ENCODE results near the gene WWOX. TPM values are rescaled to one million over a fixed set of nuclear protein-coding genes. Genes with fewer than 3 reads are reported as not detected.

WWOX gene
- total RNA-seq, 1 experiment from 2014 or later = 15.6 TPM

DNA sequence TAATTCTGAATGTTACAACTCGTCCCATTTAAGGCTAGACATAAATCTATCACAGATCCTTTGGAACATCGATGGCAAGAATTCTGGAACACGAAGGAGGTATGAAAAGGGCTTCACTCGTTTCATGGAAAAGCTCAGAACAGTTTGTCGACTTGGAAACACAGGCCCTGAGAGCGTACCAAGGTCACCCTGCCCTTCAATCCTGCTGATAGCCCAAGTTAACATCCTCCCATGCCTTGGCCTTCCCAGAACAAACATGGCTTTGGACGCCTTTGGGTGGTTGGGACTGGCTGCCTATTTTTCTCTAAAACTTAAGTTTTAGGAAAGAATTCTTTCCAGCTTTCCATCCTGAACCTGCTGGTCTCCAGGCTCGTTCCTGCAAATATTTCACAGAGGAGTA lies 1105.0 kb downstream of the WWOX start:
- Mint-ChIP-seq H3K4me3 (no peak overlapping the region), H3K27ac (no peak overlapping the region; a peak in 1 of 7 replicates), H3K27me3 (ENCODE audit: low read depth) (no peaks in the 10 kb centered on the region; the same call in 1 of the 2 replicates), H3K36me3 (ENCODE audit: insufficient read depth in 1 of 3, low read depth in 3 of 3) (no peaks in the 10 kb centered on the region), H3K9me3 (no peaks in the 10 kb centered on the region), H3K4me1 (peaks cover 26 to 39% of the 10 kb centered on the region in 2 experiments)
- Histone ChIP-seq H3K9me3 (ENCODE audit: control insufficient read depth, low read depth, low read length) (no peaks in the 10 kb centered on the region), H3K4me1 (ENCODE audit: insufficient read depth, low read length) (0 out of 2 replicates have a peak, but pooled peaks cover 5% of the 10 kb centered on the region), H3K4me2 (ENCODE audit: insufficient read depth, insufficient read length, low read length) (no peak overlapping the region), H3K27me3 (ENCODE audit: insufficient read depth, low read length) (no peaks in the 10 kb centered on the region), H4K91ac (ENCODE audit: insufficient read length, low read depth, low read length) (no peak overlapping the region), H3K79me2 (ENCODE audit: insufficient read depth, low read length) (no peaks in the 10 kb centered on the region), H2AFZ (ENCODE audit: low read length) (no peak overlapping the region), H3K27ac (ENCODE audit: insufficient read length, low read depth, low read length) (no peak overlapping the region), H2AK5ac (ENCODE audit: insufficient read length, low read length) (no peak overlapping the region), H3K56ac (ENCODE audit: insufficient read length, low read depth, low read length) (no peak overlapping the region), H2BK20ac (ENCODE audit: low read depth, low read length, poor library complexity, severe bottlenecking) (no peak overlapping the region), H3T11ph (ENCODE audit: low read length) (no peak overlapping the region), H3K9ac (ENCODE audit: extremely low read depth, insufficient read length, low read length) (no peak overlapping the region), H2BK12ac (ENCODE audit: insufficient read length, low read depth, low read length) (no peak overlapping the region), H3K18ac (ENCODE audit: insufficient read length, low read depth, low read length) (no peak overlapping the region), H2BK120ac (ENCODE audit: low read depth, low read length, poor library complexity, severe bottlenecking) (no peak overlapping the region), H3K23me2 (ENCODE audit: insufficient read length, low read depth, low read length, poor library complexity, severe bottlenecking) (no peaks in the 10 kb centered on the region), H2BK15ac (ENCODE audit: low read depth, low read length) (no peak overlapping the region), H2BK5ac (ENCODE audit: insufficient read length, low read length) (no peak overlapping the region), H4K20me1 (ENCODE audit: control insufficient read depth, insufficient read depth, insufficient read length) (no peaks in the 10 kb centered on the region), H3K23ac (ENCODE audit: insufficient read length, low read depth, low read length) (no peak overlapping the region), H3K4ac (ENCODE audit: low read depth, low read length) (no peak overlapping the region), H3K79me1 (ENCODE audit: insufficient read depth, low read depth, low read length, poor library complexity, severe bottlenecking) (no peaks in the 10 kb centered on the region), H3K14ac (ENCODE audit: insufficient read depth, low read length) (no peak overlapping the region), H4K5ac (ENCODE audit: insufficient read length, low read depth, low read length) (no peak overlapping the region), H4K8ac (replicated peaks; ENCODE audit: insufficient read length, low read depth, low read length) (no peak overlapping the region)
- DNase-seq = no peak
- WGBS (ENCODE audit: extremely low coverage, insufficient read length, low lambda C conversion rate) = no CpG with 5 or more reads among the region's 8 CpGs
- TF ChIP-seq, protein P1, sequence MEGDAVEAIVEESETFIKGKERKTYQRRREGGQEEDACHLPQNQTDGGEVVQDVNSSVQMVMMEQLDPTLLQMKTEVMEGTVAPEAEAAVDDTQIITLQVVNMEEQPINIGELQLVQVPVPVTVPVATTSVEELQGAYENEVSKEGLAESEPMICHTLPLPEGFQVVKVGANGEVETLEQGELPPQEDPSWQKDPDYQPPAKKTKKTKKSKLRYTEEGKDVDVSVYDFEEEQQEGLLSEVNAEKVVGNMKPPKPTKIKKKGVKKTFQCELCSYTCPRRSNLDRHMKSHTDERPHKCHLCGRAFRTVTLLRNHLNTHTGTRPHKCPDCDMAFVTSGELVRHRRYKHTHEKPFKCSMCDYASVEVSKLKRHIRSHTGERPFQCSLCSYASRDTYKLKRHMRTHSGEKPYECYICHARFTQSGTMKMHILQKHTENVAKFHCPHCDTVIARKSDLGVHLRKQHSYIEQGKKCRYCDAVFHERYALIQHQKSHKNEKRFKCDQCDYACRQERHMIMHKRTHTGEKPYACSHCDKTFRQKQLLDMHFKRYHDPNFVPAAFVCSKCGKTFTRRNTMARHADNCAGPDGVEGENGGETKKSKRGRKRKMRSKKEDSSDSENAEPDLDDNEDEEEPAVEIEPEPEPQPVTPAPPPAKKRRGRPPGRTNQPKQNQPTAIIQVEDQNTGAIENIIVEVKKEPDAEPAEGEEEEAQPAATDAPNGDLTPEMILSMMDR (conservative IDR thresholded peaks at IDR 0.05) = no peak
